CD4-positive, alpha-beta T cell (primary cell): ENCODE measurements around the gene TMEM63C. TPM values are rescaled to one million over a fixed set of nuclear protein-coding genes. Genes with fewer than 3 reads are reported as not detected.
"Not testable (repeated sequence)": the region's sequence is repeated elsewhere in the genome, so short reads cannot be mapped to it uniquely, and the experiment has no call there.

Source experiments
- ATAC-seq: fragments of 200-7000 bp; cut with Tn5 transposase; one replicate; pipeline ENCODE4 v1.10.0; 2022; ENCODE audit warnings: mild to moderate bottlenecking; ENCODE audit not compliant: poor library complexity
- CTCF ChIA-PET: fragments of 350-600 bp; sonication (Branson Sonifier 250); formaldehyde crosslinking; loops from one replicate; lab custom pipeline; 2021; ENCODE audit warnings: antibody characterized with exemption, inconsistent platforms; lab: Charles Lee
- POLR2A ChIA-PET: fragments of 350-600 bp; sonication (Branson Sonifier 250); formaldehyde crosslinking; loops from one replicate; lab custom pipeline; 2021; ENCODE audit warnings: antibody characterized with exemption, inconsistent platforms; lab: Charles Lee
- DNase-seq, 14 experiments: peaks; one replicate each; pipeline ENCODE4 v3.0.0-alpha.2; 2013 to 2020; ENCODE audit warnings: mixed read lengths in 2 of 14
- H3K27ac ChIP-seq, 2 donors: one replicate each; pipeline versions ENCODE4 v1.5.1 to v1.7.0; 2013; ENCODE audit warnings: low read length in 2 of 2, low read depth in 1 of 2, mild to moderate bottlenecking in 1 of 2
- H3K27me3 ChIP-seq, 2 experiments: 1 replicate in 1 of 2; 2 replicates in 1 of 2; pipeline versions ENCODE4 v1.6.1 to v1.7.0; 2013; ENCODE audit warnings: low read length in 2 of 2, control low read depth in 1 of 2, mild to moderate bottlenecking in 1 of 2, moderate library complexity in 1 of 2; ENCODE audit not compliant: insufficient read depth in 2 of 2, control insufficient read depth in 1 of 2
- H3K36me3 ChIP-seq: one replicate; pipeline ENCODE4 v1.6.1; 2013; ENCODE audit warnings: low read length, control low read depth; ENCODE audit not compliant: insufficient read depth
- H3K4me1 ChIP-seq: one replicate; pipeline ENCODE4 v1.6.1; 2013; ENCODE audit warnings: low read length, control low read depth; ENCODE audit not compliant: insufficient read depth
- H3K4me3 ChIP-seq: one replicate; pipeline ENCODE4 v1.5.1; 2013; ENCODE audit warnings: mild to moderate bottlenecking, low read length, moderate library complexity
- H3K9me3 ChIP-seq, 2 experiments: 1 replicate in 1 of 2; 2 replicates in 1 of 2; pipeline versions ENCODE4 v1.6.1 to v1.7.0; 2013; ENCODE audit warnings: low read length in 2 of 2, mild to moderate bottlenecking in 2 of 2, control low read depth in 1 of 2, moderate library complexity in 1 of 2; ENCODE audit not compliant: control insufficient read depth in 1 of 2, insufficient read depth in 1 of 2
- H3K27ac Mint-ChIP-seq: one replicate; pipeline ENCODE4 v1.8.0; 2020; ENCODE audit warnings: mixed read lengths
- H3K27me3 Mint-ChIP-seq: one replicate; pipeline ENCODE4 v1.8.0; 2021; ENCODE audit warnings: mixed read lengths
- H3K36me3 Mint-ChIP-seq: one replicate; pipeline ENCODE4 v1.8.0; 2021; ENCODE audit warnings: low read depth, mixed read lengths
- H3K4me1 Mint-ChIP-seq: one replicate; pipeline ENCODE4 v1.8.0; 2021; ENCODE audit warnings: low read depth, mixed read lengths
- H3K4me3 Mint-ChIP-seq: one replicate; pipeline ENCODE4 v1.8.0; 2020; ENCODE audit warnings: mild to moderate bottlenecking, mixed read lengths
- H3K9me3 Mint-ChIP-seq: one replicate; pipeline ENCODE4 v1.8.0; 2020; ENCODE audit warnings: mixed read lengths
- intact Hi-C, 2 experiments: fragments of 100-400 bp; cut with DNase I in 1 of 2; cut with micrococcal nuclease in 1 of 2; formaldehyde crosslinking; loops; one replicate each; pipeline versions ENCODE4 v1.15.1 to v1.9.0; 2023 to 2025; cut with DNase I, micrococcal nuclease
- total RNA-seq, 174 experiments: library from RNA in 2 of 174; stranded (reverse) in 2 of 174; gene quantifications; one replicate each; pipeline ENCODE4 v1.2.3 and lab custom pipeline; 2021 to 2026
- TF ChIP-seq, protein P1 (sequence below): fragments of 200-600 bp; IDR thresholded peaks from one replicate; pipeline ENCODE4 v1.8.0; 2022; ENCODE audit warnings: antibody characterized with exemption, mild to moderate bottlenecking

Gene TMEM63C
- total RNA-seq, 2 experiments from 2014 or later = 0.58 to 0.89 TPM

GRCh38 chr14:77161011-77161410, 20.6 kb upstream of the TMEM63C start:
- no peaks in the 10 kb centered on the region for H3K9me3 ChIP-seq
- Mint-ChIP-seq H3K27ac (no peak overlapping the region), H3K27me3 (peaks cover 58% of the 10 kb centered on the region), H3K9me3 (no peaks in the 10 kb centered on the region), H3K4me3 (no peak overlapping the region), H3K4me1 (no peaks in the 10 kb centered on the region), H3K36me3 (no peaks in the 10 kb centered on the region)
- no peak overlapping the region for H3K27ac ChIP-seq
- ChIA-PET CTCF (no interaction called here), POLR2A (no interaction called here)
- H3K36me3 ChIP-seq = no peaks in the 10 kb centered on the region
- no peaks in the 10 kb centered on the region for H3K4me1 ChIP-seq
- TF ChIP-seq, protein P1, sequence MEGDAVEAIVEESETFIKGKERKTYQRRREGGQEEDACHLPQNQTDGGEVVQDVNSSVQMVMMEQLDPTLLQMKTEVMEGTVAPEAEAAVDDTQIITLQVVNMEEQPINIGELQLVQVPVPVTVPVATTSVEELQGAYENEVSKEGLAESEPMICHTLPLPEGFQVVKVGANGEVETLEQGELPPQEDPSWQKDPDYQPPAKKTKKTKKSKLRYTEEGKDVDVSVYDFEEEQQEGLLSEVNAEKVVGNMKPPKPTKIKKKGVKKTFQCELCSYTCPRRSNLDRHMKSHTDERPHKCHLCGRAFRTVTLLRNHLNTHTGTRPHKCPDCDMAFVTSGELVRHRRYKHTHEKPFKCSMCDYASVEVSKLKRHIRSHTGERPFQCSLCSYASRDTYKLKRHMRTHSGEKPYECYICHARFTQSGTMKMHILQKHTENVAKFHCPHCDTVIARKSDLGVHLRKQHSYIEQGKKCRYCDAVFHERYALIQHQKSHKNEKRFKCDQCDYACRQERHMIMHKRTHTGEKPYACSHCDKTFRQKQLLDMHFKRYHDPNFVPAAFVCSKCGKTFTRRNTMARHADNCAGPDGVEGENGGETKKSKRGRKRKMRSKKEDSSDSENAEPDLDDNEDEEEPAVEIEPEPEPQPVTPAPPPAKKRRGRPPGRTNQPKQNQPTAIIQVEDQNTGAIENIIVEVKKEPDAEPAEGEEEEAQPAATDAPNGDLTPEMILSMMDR = no peak
- no peak overlapping the region for H3K4me3 ChIP-seq
- peaks cover 17 to 39% of the 10 kb centered on the region in 2 experiments for H3K27me3 ChIP-seq
- no peak for DNase-seq
- no peak for ATAC-seq
- intact Hi-C loops = no loop called here

DNA sequence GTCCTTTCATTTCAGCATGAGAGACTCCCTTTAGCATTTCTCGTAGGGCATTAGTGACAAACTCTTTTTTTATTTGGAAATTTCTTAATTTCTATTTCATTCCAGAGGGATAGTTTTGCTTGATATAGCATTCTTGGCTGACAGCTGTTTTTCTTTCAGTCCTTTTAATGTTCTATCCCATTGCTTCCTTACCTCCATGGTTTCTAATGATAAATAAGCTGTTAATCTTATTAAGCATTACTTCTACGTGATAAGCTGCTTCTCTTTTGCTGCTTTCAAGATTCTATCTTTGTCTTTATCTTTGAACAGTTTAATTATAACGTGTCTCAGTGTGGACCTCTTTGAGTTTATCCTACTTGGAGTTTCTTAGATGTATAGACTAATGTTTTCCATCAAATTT, 11.6 kb upstream of the TMEM63C start:
- ChIA-PET POLR2A (no interaction called here), CTCF (no interaction called here)
- H3K9me3 Mint-ChIP-seq = peaks cover 12% of the 10 kb centered on the region
- intact Hi-C loops = no loop called here
- DNase-seq = no peak
- no peak overlapping the region for H3K27ac Mint-ChIP-seq
- peaks cover 4% of the 10 kb centered on the region for H3K36me3 Mint-ChIP-seq
- Histone ChIP-seq H3K4me3 (no peak overlapping the region), H3K36me3 (no peaks in the 10 kb centered on the region), H3K4me1 (no peaks in the 10 kb centered on the region), H3K9me3 (peaks cover 0 to 17% of the 10 kb centered on the region in 2 experiments), H3K27me3 (peaks cover 2 to 5% of the 10 kb centered on the region in 2 experiments), H3K27ac (no peak overlapping the region)
- no peaks in the 10 kb centered on the region for H3K4me1 Mint-ChIP-seq
- TF ChIP-seq, protein P1 = no peak
- ATAC-seq = no peak
- H3K4me3 Mint-ChIP-seq = no peak overlapping the region
- H3K27me3 Mint-ChIP-seq = peaks cover 20% of the 10 kb centered on the region

DNA sequence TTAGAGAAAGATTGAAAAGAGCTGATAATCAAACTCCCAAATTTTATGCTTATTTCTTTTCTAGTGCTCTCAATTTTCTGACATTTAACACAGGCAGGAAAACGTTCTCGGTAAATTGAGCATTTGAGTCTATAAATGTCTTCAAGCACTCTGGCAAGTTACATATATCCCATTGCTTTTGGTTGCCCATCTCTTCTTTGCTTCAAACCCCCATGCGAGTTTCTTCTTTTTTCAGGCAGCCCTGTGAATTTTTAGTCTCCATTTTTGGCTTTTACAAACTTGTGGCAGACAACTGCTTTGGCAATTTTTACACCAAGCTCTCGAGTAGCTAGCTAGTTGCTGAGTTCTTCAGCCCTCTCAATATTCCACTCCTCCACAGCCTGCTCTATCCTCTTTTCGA, 8.7 kb upstream of the TMEM63C start:
- ChIA-PET CTCF (no interaction called here), POLR2A (no interaction called here)
- H3K4me3 Mint-ChIP-seq = no peak overlapping the region
- TF ChIP-seq, protein P1 = no peak
- H3K9me3 Mint-ChIP-seq = peaks cover 12% of the 10 kb centered on the region
- no peaks in the 10 kb centered on the region for H3K4me1 Mint-ChIP-seq
- peaks cover 4% of the 10 kb centered on the region for H3K36me3 Mint-ChIP-seq
- H3K27ac Mint-ChIP-seq = no peak overlapping the region
- ATAC-seq (no peak), DNase-seq (no peak)
- Histone ChIP-seq H3K36me3 (no peaks in the 10 kb centered on the region), H3K27ac (no peak overlapping the region), H3K4me1 (no peaks in the 10 kb centered on the region), H3K4me3 (no peak overlapping the region), H3K27me3 (peaks cover 6 to 7% of the 10 kb centered on the region in 2 experiments), H3K9me3 (peaks cover 0 to 17% of the 10 kb centered on the region in 2 experiments)
- peaks cover 14% of the 10 kb centered on the region for H3K27me3 Mint-ChIP-seq
- intact Hi-C loops = no loop called here

GRCh38 chr14:77173911-77174617, 7.5 kb upstream of the TMEM63C start:
- DNase-seq, POLR2A ChIA-PET, H3K27ac Mint-ChIP-seq, ATAC-seq, H3K27ac ChIP-seq, CTCF ChIA-PET, H3K9me3 Mint-ChIP-seq, H3K36me3 ChIP-seq, H3K4me1 ChIP-seq, H3K36me3 Mint-ChIP-seq, H3K4me1 Mint-ChIP-seq, intact Hi-C loops, H3K4me3 Mint-ChIP-seq, H3K4me3 ChIP-seq, H3K27me3 ChIP-seq: not testable (repeated sequence)
- peaks cover 19% of the 10 kb centered on the region for H3K27me3 Mint-ChIP-seq
- H3K9me3 ChIP-seq = peaks cover 0 to 15% of the 10 kb centered on the region in 2 experiments
